ENCODE results near the gene OVAAL.

- TF ChIP-seq PKNOX1 (IDR thresholded peaks at IDR 0.05) (no peak), FOXM1 (IDR thresholded peaks at IDR 0.05; ENCODE audit: borderline replicate concordance) (no peak), HDGF (IDR thresholded peaks at IDR 0.05; ENCODE audit: borderline replicate concordance) (no peak), SUZ12 (IDR thresholded peaks at IDR 0.05) (no peak), FOXK2 (IDR thresholded peaks at IDR 0.05) (no peak), FOXA1 (IDR thresholded peaks at IDR 0.05) (no peak), SP1 (IDR thresholded peaks at IDR 0.05) (no peak), L3MBTL2 (conservative IDR thresholded peaks at IDR 0.05) (no peak), LEF1 (IDR thresholded peaks at IDR 0.05; ENCODE audit: borderline replicate concordance) (no peak), ELF4 (IDR thresholded peaks at IDR 0.05) (no peak), BHLHE40 (IDR thresholded peaks at IDR 0.05; ENCODE audit: borderline replicate concordance) (no peak), ARNT (IDR thresholded peaks at IDR 0.05) (no peak), ZNF384 (IDR thresholded peaks at IDR 0.05) (no peak), TARDBP (IDR thresholded peaks at IDR 0.05) (no peak)
Measured at GRCh38 chr1:180579961-180580611, 21.3 kb downstream of the OVAAL start.
